HepG2 (cell line): ENCODE data around the gene PCIF1. TPM values are rescaled to one million over a fixed set of nuclear protein-coding genes. Genes with fewer than 3 reads are reported as not detected.
A peak's percentile ranks its signal among the peaks of the same experiment; 100 is the strongest.

ENCODE experiments used
- BRF2 ChIP-seq: sonication (generic); formaldehyde crosslinking; IDR thresholded peaks from 2 replicates; pipeline ENCODE4 v1.8.1; 2022; ENCODE audit warnings: mild to moderate bottlenecking, missing genetic modification reagents
- ELF1 ChIP-seq: sonication (generic); formaldehyde crosslinking; IDR thresholded peaks from 2 replicates; pipeline ENCODE4 v1.4.0; 2020; ENCODE audit warnings: missing genetic modification reagents
- HNRNPK ChIP-seq: fragments of 200-400 bp; formaldehyde crosslinking; IDR thresholded peaks from 2 replicates; pipeline ENCODE4 v1.6.1; 2018; ENCODE audit warnings: low read length, low read depth, moderate library complexity, mild to moderate bottlenecking; ENCODE audit not compliant: poor library complexity, severe bottlenecking
- HOXA7 ChIP-seq: sonication (generic); formaldehyde crosslinking; IDR thresholded peaks from 2 replicates; pipeline ENCODE4 v1.8.1; 2022; ENCODE audit warnings: mild to moderate bottlenecking, missing genetic modification reagents, moderate library complexity
- IRF2 ChIP-seq: IDR thresholded peaks from 2 replicates; pipeline ENCODE4 v1.6.1; 2018; ENCODE audit warnings: missing genetic modification reagents, missing compliant biosample characterization
- KAT7 ChIP-seq: IDR thresholded peaks from 2 replicates; pipeline ENCODE4 v1.6.1; 2018; ENCODE audit warnings: borderline replicate concordance, missing compliant biosample characterization
- NFRKB ChIP-seq: fragments of 450-650 bp; IDR thresholded peaks from 2 replicates; pipeline ENCODE4 v1.6.1; 2017
- PAXIP1 ChIP-seq: sonication (generic); formaldehyde crosslinking; conservative IDR thresholded peaks from 2 replicates; pipeline ENCODE4 v1.4.0; 2020; ENCODE audit warnings: mild to moderate bottlenecking, missing genetic modification reagents, moderate library complexity
- RCOR2 ChIP-seq: IDR thresholded peaks from 2 replicates; pipeline ENCODE4 v1.6.1; 2016; ENCODE audit warnings: missing biosample characterization, missing genetic modification reagents
- ZBED4 ChIP-seq: sonication (generic); formaldehyde crosslinking; IDR thresholded peaks from 2 replicates; pipeline ENCODE4 v1.4.0; 2020; ENCODE audit warnings: missing genetic modification reagents, borderline replicate concordance
- ZNF563 ChIP-seq: sonication (generic); formaldehyde crosslinking; IDR thresholded peaks from 2 replicates; pipeline ENCODE4 v1.8.0; 2022; ENCODE audit warnings: mild to moderate bottlenecking, moderate library complexity, missing genetic modification reagents
- ZNF616 ChIP-seq: sonication (generic); formaldehyde crosslinking; IDR thresholded peaks from 2 replicates; pipeline ENCODE4 v1.5.0; 2020; ENCODE audit warnings: low read depth, mild to moderate bottlenecking, missing genetic modification reagents
- ZZZ3 ChIP-seq: sonication (generic); formaldehyde crosslinking; IDR thresholded peaks from 2 replicates; pipeline ENCODE4 v1.4.0; 2020; ENCODE audit warnings: missing genetic modification reagents, mild to moderate bottlenecking, borderline replicate concordance
- polyA plus RNA-seq, 8 experiments: library from polyadenylated mRNA; depleted of rRNA in 3 of 8; stranded (reverse) in 7 of 8; unstranded in 1 of 8; fragments of >200 nt; fragmentation: Illumina TruSeq in 4 of 8; extraction: Trizol in 4 of 8; gene quantifications; 2 replicates each; pipeline versions ENCODE4 v1.2.1 to v1.2.3, GENCODE V29; 2011 to 2016; ENCODE audit warnings: low read depth in 4 of 8, missing spikeins in 1 of 8, mixed read lengths in 1 of 8; ENCODE audit not compliant: insufficient read depth in 1 of 8
- total RNA-seq, 5 experiments: library from RNA; depleted of rRNA; stranded (reverse); fragments of >200 nt; fragmentation: Illumina TruSeq; extraction: Trizol; gene quantifications; 2 replicates each; pipeline ENCODE4 v1.2.3, GENCODE V29; 2016; ENCODE audit warnings: low read depth in 1 of 5
- TF ChIP-seq, protein P1 (sequence below): sonication (generic); formaldehyde crosslinking; conservative IDR thresholded peaks from 2 replicates; pipeline ENCODE4 v1.8.0; 2022; ENCODE audit warnings: missing genetic modification reagents
- TF ChIP-seq, protein P2 (sequence below): sonication (generic); formaldehyde crosslinking; IDR thresholded peaks from 2 replicates; pipeline ENCODE4 v1.4.0; 2020; ENCODE audit warnings: missing genetic modification reagents

The PCIF1 gene
- total and polyA plus RNA-seq, 2 of the 13 experiments (the other 11 are each of a cell fraction or from before 2014, with no cell fraction given) = 20.9 to 24.4 TPM

DNA sequence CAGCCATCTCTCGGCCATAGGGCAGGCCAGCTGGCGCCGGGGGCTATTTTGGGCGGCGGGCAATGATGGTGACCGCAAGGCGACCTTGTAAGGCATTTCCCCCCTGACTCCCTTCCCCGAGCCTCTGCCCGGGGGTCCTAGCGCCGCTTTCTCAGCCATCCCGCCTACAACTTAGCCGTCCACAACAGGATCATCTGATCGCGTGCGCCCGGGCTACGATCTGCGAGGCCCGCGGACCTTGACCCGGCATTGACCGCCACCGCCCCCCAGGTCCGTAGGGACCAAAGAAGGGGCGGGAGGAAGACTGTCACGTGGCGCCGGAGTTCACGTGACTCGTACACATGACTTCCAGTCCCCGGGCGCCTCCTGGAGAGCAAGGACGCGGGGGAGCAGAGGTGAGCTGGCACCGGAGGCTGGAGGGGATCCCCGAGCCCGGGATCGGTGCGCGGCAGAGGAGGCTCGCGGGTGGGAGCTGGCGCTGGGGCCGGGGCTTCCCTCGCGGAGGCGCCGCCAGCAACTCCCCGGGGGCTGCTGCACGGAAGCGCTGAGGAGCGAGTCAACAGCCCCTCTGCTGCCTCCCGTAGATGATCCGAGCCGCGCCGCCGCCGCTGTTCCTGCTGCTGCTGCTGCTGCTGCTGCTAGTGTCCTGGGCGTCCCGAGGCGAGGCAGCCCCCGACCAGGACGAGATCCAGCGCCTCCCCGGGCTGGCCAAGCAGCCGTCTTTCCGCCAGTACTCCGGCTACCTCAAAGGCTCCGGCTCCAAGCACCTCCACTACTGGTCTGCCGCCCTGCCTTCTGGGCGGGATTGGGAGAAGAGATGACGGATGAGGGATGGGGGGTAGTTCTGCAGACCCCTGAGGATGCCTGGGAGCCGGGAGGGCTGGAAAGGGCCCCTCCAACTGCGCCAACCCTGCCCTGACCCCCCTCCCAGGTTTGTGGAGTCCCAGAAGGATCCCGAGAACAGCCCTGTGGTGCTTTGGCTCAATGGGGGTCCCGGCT, 43.2 kb upstream of the PCIF1 start, which contains the start of the genes CTSA and NEURL2 (continued):
- peak; percentile 99 for TF ChIP-seq BRF2 (CRISPR knock-in tag)
- TF ChIP-seq NFRKB = peak; percentile 70; the same call in 1 of the 2 replicates
- TF ChIP-seq KAT7 (CRISPR knock-in tag) = peak; percentile 92; the same call in 1 of the 2 replicates
- TF ChIP-seq, protein P1, sequence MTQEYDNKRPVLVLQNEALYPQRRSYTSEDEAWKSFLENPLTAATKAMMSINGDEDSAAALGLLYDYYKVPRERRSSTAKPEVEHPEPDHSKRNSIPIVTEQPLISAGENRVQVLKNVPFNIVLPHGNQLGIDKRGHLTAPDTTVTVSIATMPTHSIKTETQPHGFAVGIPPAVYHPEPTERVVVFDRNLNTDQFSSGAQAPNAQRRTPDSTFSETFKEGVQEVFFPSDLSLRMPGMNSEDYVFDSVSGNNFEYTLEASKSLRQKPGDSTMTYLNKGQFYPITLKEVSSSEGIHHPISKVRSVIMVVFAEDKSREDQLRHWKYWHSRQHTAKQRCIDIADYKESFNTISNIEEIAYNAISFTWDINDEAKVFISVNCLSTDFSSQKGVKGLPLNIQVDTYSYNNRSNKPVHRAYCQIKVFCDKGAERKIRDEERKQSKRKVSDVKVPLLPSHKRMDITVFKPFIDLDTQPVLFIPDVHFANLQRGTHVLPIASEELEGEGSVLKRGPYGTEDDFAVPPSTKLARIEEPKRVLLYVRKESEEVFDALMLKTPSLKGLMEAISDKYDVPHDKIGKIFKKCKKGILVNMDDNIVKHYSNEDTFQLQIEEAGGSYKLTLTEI (CRISPR knock-in tag) = peak; percentile 66; the same call in 1 of the 2 replicates
- TF ChIP-seq ZBED4 (CRISPR knock-in tag) = peak; percentile 95
- peak; percentile 64 for TF ChIP-seq HNRNPK
- peak; percentile 73; the same call in 1 of the 2 replicates for TF ChIP-seq ZNF616 (CRISPR knock-in tag)
- peak; percentile 99 for TF ChIP-seq IRF2 (CRISPR knock-in tag)
- TF ChIP-seq ZZZ3 (CRISPR knock-in tag) = peak; percentile 98
- peak; percentile 98 for TF ChIP-seq ZNF563
- TF ChIP-seq ELF1 = peak; percentile 90
- TF ChIP-seq RCOR2 (CRISPR knock-in tag) = peak; percentile 91
- TF ChIP-seq, protein P2, sequence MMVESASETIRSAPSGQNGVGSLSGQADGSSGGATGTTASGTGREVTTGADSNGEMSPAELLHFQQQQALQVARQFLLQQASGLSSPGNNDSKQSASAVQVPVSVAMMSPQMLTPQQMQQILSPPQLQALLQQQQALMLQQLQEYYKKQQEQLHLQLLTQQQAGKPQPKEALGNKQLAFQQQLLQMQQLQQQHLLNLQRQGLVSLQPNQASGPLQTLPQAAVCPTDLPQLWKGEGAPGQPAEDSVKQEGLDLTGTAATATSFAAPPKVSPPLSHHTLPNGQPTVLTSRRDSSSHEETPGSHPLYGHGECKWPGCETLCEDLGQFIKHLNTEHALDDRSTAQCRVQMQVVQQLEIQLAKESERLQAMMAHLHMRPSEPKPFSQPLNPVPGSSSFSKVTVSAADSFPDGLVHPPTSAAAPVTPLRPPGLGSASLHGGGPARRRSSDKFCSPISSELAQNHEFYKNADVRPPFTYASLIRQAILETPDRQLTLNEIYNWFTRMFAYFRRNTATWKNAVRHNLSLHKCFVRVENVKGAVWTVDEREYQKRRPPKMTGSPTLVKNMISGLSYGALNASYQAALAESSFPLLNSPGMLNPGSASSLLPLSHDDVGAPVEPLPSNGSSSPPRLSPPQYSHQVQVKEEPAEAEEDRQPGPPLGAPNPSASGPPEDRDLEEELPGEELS (CRISPR knock-in tag) = peak; percentile 92
- peak; percentile 98 for TF ChIP-seq PAXIP1 (CRISPR knock-in tag)
- peak; percentile 89; the same call in 1 of the 2 replicates for TF ChIP-seq HOXA7 (CRISPR knock-in tag)
